K562 (cell line): ENCODE measurements around the gene HEPHL1. TPM values are rescaled to one million over a fixed set of nuclear protein-coding genes. Genes with fewer than 3 reads are reported as not detected.

Experiments used
- ATAC-seq: fragments of 200-7000 bp; cut with Tn5 transposase; 3 replicates; pipeline ENCODE4 v1.9.1; 2020; ENCODE audit warnings: moderate library complexity
- BruUV-seq: library from RNA; stranded (reverse); fragments of 400-500 nt; replicated peaks from 2 replicates; lab custom pipeline; 2021; lab: Mats Ljungman, UMichigan
- CTCF ChIA-PET: fragments of 300-600 bp; formaldehyde crosslinking; extraction: SDS; loops from one replicate; lab custom pipeline; 2021; ENCODE audit warnings: low intra/inter-chr PET ratio; lab: Yijun Ruan, JAX
- POLR2A ChIA-PET: fragments of 300-600, 350-650 bp; sonication (Branson Sonifier 250); formaldehyde crosslinking; extraction: SDS; loops from one replicate; lab custom pipeline; 2021; ENCODE audit warnings: antibody characterized with exemption, inconsistent platforms; lab: Yijun Ruan, JAX
- DNase-seq, 4 experiments: peaks; one replicate each; pipeline versions ENCODE4 v3.0.0 to v3.0.0-alpha.2; 2011 to 2018; ENCODE audit warnings: low spot score in 3 of 4, mixed read lengths in 3 of 4; ENCODE audit errors: extremely low read depth in 1 of 4
- FAIRE-seq: peaks from 2 replicates; lab custom pipeline; 2011; peaks lifted over from hg19 to GRCh38; lab: Jason Lieb, UNC
- H2AFZ ChIP-seq: 2 replicates; pipeline ENCODE4 v1.6.0; 2011; ENCODE audit warnings: low read depth, low read length, control low read depth, inconsistent platforms
- H3K27ac ChIP-seq: fragments of 200-600 bp; 3 replicates; pipeline ENCODE4 v1.8.0; 2011; ENCODE audit warnings: low read depth, mild to moderate bottlenecking, control low read depth, inconsistent platforms, low read length, moderate library complexity, mixed read lengths; ENCODE audit errors: extremely low read depth
- H3K27me3 ChIP-seq, 2 experiments: fragments of 300-600 bp in 1 of 2; 2 replicates in 1 of 2; 3 replicates in 1 of 2; pipeline versions ENCODE4 v1.6.0 to v1.8.0; 2011; ENCODE audit warnings: inconsistent platforms in 2 of 2, low read length in 2 of 2, mild to moderate bottlenecking in 1 of 2, mixed read lengths in 1 of 2, moderate library complexity in 1 of 2; ENCODE audit not compliant: control insufficient read depth in 2 of 2, insufficient read depth in 2 of 2
- H3K36me3 ChIP-seq: fragments of 300-600 bp; 3 replicates; pipeline ENCODE4 v1.8.0; 2011; ENCODE audit warnings: mild to moderate bottlenecking, low read length, inconsistent platforms; ENCODE audit not compliant: control insufficient read depth, insufficient read depth
- H3K4me1 ChIP-seq, 2 experiments: fragments of 200-600 bp in 1 of 2; replicated peaks in 1 of 2; 2 replicates in 1 of 2; 3 replicates in 1 of 2; pipeline versions ENCODE4 v1.5.1 to v1.8.0; 2011; ENCODE audit warnings: inconsistent platforms in 2 of 2, low read length in 2 of 2, mild to moderate bottlenecking in 1 of 2, mixed read lengths in 1 of 2, moderate library complexity in 1 of 2; ENCODE audit not compliant: control insufficient read depth in 2 of 2, insufficient read depth in 2 of 2
- H3K4me2 ChIP-seq: 2 replicates; pipeline ENCODE4 v1.6.1; 2011; ENCODE audit warnings: low read length, control low read depth, inconsistent platforms, mixed read lengths; ENCODE audit not compliant: insufficient read depth
- H3K4me3 ChIP-seq: fragments of 200-600 bp; sonication (generic), shearing (Covaris generic); 2 replicates; pipeline ENCODE4 v1.5.1; 2016; ENCODE audit warnings: control low read depth, inconsistent platforms
- H3K79me2 ChIP-seq: fragments of 200-600 bp; 3 replicates; pipeline ENCODE4 v1.8.0; 2011; ENCODE audit warnings: low read length, inconsistent platforms; ENCODE audit not compliant: control insufficient read depth, insufficient read depth
- H3K9ac ChIP-seq, 2 experiments: 2 replicates each; pipeline versions ENCODE4 v1.6.0 to v1.6.1; 2011; ENCODE audit warnings: low read depth in 2 of 2, low read length in 2 of 2, control low read depth in 1 of 2, inconsistent platforms in 1 of 2, mild to moderate bottlenecking in 1 of 2, mixed read lengths in 1 of 2; ENCODE audit not compliant: insufficient read depth in 1 of 2
- H3K9me1 ChIP-seq: one replicate; pipeline ENCODE4 v1.6.0; 2011; ENCODE audit warnings: inconsistent platforms, mild to moderate bottlenecking, low read length, moderate library complexity; ENCODE audit not compliant: control insufficient read depth, insufficient read depth
- H3K9me3 ChIP-seq: replicated peaks from 2 replicates; pipeline ENCODE4 v1.5.1; 2011; ENCODE audit warnings: low read depth, low read length, inconsistent platforms; ENCODE audit not compliant: control insufficient read depth, insufficient read depth
- H4K20me1 ChIP-seq: replicated peaks from 2 replicates; pipeline ENCODE4 v1.6.1; 2011; ENCODE audit warnings: low read length, inconsistent platforms, mixed read lengths; ENCODE audit not compliant: control insufficient read depth, insufficient read depth
- FOSL1 ChIP-seq: fragments of 200-800 bp; sonication (Bioruptor generic); conservative IDR thresholded peaks from 2 replicates; pipeline ENCODE4 v1.6.1; 2016; ENCODE audit warnings: missing genetic modification characterization, missing compliant biosample characterization
- HOMEZ ChIP-seq: fragments of 250-450 bp; sonication (Bioruptor Pico); IDR thresholded peaks from 2 replicates; pipeline ENCODE4 v1.4.0; 2020; ENCODE audit warnings: mild to moderate bottlenecking, moderate library complexity
- NFE2 ChIP-seq: IDR thresholded peaks from 2 replicates; pipeline ENCODE4 v1.6.1; 2014; ENCODE audit warnings: antibody characterized with exemption, low read depth
- RBM15 ChIP-seq: fragments of 200-400 bp; formaldehyde crosslinking; IDR thresholded peaks from 2 replicates; pipeline ENCODE4 v1.6.1; 2018; ENCODE audit warnings: mild to moderate bottlenecking, low read length, moderate library complexity; ENCODE audit not compliant: insufficient read depth
- ZNF121 ChIP-seq: sonication (generic); formaldehyde crosslinking; conservative IDR thresholded peaks from 2 replicates; pipeline ENCODE4 v1.8.0; 2022; ENCODE audit warnings: missing genetic modification reagents
- in situ Hi-C: fragments of 300-500 bp; cut with MboI; formaldehyde crosslinking; loops from 4 replicates; pipeline ENCODE4 v1.15.0; 2018; ENCODE audit warnings: inconsistent platforms, mixed read lengths
- intact Hi-C: fragments of 100-400 bp; cut with micrococcal nuclease; formaldehyde crosslinking; loops from 2 replicates; pipeline ENCODE4 v1.14.2; 2022
- polyA plus RNA-seq, 8 experiments: library from polyadenylated mRNA; depleted of rRNA in 4 of 8; stranded (reverse) in 5 of 8; unstranded in 3 of 8; fragments of >200 nt; fragmentation: Nextera tagmentation in 2 of 8; fragmentation: Illumina TruSeq in 1 of 8; extraction: Ambion mirVana in 2 of 8; extraction: Trizol in 1 of 8; gene quantifications; 2 replicates each; pipeline versions ENCODE4 v1.2.1 to v1.2.3, GENCODE V29; 2011 to 2014; ENCODE audit warnings: inconsistent platforms in 1 of 8, missing spikeins in 1 of 8
- total RNA-seq, 7 experiments: library from RNA; depleted of rRNA in 6 of 7; stranded (reverse); fragments of >200 nt in 6 of 7; fragmentation: Illumina TruSeq in 2 of 7; extraction: Trizol in 2 of 7; gene quantifications; 2 replicates each; pipeline versions ENCODE4 v1.2.1 to v1.2.3, GENCODE V29; 2011 to 2021; ENCODE audit warnings: low replicate concordance in 1 of 7
- TF ChIP-seq, protein P1 (sequence below): fragments of 200-600 bp; sonication (generic); IDR thresholded peaks from one replicate; pipeline ENCODE4 v1.6.1; 2012; ENCODE audit warnings: mild to moderate bottlenecking, low read depth, low read length, inconsistent platforms
- TF ChIP-seq, protein P2 (sequence below): fragments of 450-650 bp; formaldehyde crosslinking; IDR thresholded peaks from 2 replicates; pipeline ENCODE4 v1.4.0; 2020; ENCODE audit warnings: mild to moderate bottlenecking, moderate library complexity

Gene HEPHL1
- total and polyA plus RNA-seq, 9 of the 15 experiments (the other 6 are each of a cell fraction or from before 2014, with no cell fraction given): 0.01 TPM; not detected in 8

DNA sequence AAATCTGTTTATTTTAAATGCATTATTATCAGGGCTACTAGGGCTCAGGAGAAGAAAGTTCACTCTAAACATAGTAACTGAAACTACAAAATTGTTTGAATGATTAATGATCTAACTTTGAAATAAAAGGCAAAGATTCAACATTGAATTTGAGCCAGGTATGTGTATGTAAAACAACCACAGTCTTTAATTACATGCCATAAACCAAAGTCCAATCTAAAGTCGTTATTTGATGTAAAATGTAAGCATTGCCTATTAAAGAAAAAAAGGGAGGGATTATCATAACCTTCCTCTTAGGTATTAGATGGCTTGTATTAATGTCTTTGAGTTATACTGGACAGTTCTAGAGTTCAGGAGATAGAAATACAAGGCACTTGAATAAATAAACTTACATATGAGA is 82.3 kb downstream of the HEPHL1 start (continued):
- TF ChIP-seq HOMEZ (CRISPR knock-in tag): no peak

DNA sequence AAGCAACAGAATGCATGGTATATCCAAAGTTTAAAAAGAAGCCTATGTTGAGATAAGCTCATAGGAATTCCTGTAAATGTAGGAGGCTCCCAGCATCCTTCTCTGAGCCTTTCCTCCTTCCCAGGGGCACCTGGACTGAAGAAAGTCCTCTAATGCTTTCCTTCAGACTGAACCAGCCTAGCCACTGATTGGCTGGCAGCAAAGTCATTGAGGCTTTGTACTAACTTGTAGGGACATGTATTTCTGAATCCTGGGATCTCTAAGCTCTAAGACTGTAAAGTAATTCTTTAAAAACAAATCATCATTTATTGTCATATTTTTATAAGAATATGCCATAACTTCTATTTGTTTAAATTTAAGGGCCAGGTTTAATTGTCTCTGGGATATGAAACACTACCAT is 83.6 kb downstream of the HEPHL1 start:
- CTCF ChIA-PET: no interaction called here
- H4K20me1 ChIP-seq: no peaks in the 10 kb centered on the region
- intact Hi-C loops: no loop called here
- H3K4me1 ChIP-seq: no peaks in the 10 kb centered on the region
- ATAC-seq (no peak), DNase-seq (no peak), FAIRE-seq (no peak)
- no peak overlapping the region for H2AFZ ChIP-seq
- H3K27ac ChIP-seq: no peak overlapping the region
- H3K4me2 ChIP-seq: no peak overlapping the region
- no peaks in the 10 kb centered on the region for H3K36me3 ChIP-seq
- no peaks in the 10 kb centered on the region for H3K9me3 ChIP-seq
- H3K27me3 ChIP-seq: no peaks in the 10 kb centered on the region
- no TSS peak for BruUV-seq
- no peaks in the 10 kb centered on the region for H3K9me1 ChIP-seq
- no peak overlapping the region for H3K9ac ChIP-seq
- POLR2A ChIA-PET: interaction anchor here (0.6 to 0.7 kb wide), 2 partner anchors 45 to 339 kb away, joined by 3 read pairs; no protein-coding TSS in a partner anchor
- no peaks in the 10 kb centered on the region for H3K79me2 ChIP-seq
- in situ Hi-C loops: no loop called here
- no peak overlapping the region for H3K4me3 ChIP-seq
- TF ChIP-seq, protein P1, sequence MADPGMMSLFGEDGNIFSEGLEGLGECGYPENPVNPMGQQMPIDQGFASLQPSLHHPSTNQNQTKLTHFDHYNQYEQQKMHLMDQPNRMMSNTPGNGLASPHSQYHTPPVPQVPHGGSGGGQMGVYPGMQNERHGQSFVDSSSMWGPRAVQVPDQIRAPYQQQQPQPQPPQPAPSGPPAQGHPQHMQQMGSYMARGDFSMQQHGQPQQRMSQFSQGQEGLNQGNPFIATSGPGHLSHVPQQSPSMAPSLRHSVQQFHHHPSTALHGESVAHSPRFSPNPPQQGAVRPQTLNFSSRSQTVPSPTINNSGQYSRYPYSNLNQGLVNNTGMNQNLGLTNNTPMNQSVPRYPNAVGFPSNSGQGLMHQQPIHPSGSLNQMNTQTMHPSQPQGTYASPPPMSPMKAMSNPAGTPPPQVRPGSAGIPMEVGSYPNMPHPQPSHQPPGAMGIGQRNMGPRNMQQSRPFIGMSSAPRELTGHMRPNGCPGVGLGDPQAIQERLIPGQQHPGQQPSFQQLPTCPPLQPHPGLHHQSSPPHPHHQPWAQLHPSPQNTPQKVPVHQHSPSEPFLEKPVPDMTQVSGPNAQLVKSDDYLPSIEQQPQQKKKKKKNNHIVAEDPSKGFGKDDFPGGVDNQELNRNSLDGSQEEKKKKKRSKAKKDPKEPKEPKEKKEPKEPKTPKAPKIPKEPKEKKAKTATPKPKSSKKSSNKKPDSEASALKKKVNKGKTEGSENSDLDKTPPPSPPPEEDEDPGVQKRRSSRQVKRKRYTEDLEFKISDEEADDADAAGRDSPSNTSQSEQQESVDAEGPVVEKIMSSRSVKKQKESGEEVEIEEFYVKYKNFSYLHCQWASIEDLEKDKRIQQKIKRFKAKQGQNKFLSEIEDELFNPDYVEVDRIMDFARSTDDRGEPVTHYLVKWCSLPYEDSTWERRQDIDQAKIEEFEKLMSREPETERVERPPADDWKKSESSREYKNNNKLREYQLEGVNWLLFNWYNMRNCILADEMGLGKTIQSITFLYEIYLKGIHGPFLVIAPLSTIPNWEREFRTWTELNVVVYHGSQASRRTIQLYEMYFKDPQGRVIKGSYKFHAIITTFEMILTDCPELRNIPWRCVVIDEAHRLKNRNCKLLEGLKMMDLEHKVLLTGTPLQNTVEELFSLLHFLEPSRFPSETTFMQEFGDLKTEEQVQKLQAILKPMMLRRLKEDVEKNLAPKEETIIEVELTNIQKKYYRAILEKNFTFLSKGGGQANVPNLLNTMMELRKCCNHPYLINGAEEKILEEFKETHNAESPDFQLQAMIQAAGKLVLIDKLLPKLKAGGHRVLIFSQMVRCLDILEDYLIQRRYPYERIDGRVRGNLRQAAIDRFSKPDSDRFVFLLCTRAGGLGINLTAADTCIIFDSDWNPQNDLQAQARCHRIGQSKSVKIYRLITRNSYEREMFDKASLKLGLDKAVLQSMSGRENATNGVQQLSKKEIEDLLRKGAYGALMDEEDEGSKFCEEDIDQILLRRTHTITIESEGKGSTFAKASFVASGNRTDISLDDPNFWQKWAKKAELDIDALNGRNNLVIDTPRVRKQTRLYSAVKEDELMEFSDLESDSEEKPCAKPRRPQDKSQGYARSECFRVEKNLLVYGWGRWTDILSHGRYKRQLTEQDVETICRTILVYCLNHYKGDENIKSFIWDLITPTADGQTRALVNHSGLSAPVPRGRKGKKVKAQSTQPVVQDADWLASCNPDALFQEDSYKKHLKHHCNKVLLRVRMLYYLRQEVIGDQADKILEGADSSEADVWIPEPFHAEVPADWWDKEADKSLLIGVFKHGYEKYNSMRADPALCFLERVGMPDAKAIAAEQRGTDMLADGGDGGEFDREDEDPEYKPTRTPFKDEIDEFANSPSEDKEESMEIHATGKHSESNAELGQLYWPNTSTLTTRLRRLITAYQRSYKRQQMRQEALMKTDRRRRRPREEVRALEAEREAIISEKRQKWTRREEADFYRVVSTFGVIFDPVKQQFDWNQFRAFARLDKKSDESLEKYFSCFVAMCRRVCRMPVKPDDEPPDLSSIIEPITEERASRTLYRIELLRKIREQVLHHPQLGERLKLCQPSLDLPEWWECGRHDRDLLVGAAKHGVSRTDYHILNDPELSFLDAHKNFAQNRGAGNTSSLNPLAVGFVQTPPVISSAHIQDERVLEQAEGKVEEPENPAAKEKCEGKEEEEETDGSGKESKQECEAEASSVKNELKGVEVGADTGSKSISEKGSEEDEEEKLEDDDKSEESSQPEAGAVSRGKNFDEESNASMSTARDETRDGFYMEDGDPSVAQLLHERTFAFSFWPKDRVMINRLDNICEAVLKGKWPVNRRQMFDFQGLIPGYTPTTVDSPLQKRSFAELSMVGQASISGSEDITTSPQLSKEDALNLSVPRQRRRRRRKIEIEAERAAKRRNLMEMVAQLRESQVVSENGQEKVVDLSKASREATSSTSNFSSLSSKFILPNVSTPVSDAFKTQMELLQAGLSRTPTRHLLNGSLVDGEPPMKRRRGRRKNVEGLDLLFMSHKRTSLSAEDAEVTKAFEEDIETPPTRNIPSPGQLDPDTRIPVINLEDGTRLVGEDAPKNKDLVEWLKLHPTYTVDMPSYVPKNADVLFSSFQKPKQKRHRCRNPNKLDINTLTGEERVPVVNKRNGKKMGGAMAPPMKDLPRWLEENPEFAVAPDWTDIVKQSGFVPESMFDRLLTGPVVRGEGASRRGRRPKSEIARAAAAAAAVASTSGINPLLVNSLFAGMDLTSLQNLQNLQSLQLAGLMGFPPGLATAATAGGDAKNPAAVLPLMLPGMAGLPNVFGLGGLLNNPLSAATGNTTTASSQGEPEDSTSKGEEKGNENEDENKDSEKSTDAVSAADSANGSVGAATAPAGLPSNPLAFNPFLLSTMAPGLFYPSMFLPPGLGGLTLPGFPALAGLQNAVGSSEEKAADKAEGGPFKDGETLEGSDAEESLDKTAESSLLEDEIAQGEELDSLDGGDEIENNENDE: no peak
- TF ChIP-seq ZNF121: no peak
- no peak for TF ChIP-seq FOSL1 (tag)
- TF ChIP-seq NFE2: no peak
- no peak for TF ChIP-seq RBM15
- TF ChIP-seq, protein P2, sequence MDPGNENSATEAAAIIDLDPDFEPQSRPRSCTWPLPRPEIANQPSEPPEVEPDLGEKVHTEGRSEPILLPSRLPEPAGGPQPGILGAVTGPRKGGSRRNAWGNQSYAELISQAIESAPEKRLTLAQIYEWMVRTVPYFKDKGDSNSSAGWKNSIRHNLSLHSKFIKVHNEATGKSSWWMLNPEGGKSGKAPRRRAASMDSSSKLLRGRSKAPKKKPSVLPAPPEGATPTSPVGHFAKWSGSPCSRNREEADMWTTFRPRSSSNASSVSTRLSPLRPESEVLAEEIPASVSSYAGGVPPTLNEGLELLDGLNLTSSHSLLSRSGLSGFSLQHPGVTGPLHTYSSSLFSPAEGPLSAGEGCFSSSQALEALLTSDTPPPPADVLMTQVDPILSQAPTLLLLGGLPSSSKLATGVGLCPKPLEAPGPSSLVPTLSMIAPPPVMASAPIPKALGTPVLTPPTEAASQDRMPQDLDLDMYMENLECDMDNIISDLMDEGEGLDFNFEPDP (CRISPR knock-in tag): no peak
